ENCODE data around the gene SLC35F5. TPM values are rescaled to one million over a fixed set of nuclear protein-coding genes. Genes with fewer than 3 reads are reported as not detected.
"Not testable (repeated sequence)": the region's sequence is repeated elsewhere in the genome, so short reads cannot be mapped to it uniquely, and the experiment has no call there.

The SLC35F5 gene
- total RNA-seq, 2 donors from 2014 or later: 37.1 to 39.0 TPM

GRCh38 chr2:113672326-113672932, 84.0 kb downstream of the SLC35F5 start:
- no peak for TF ChIP-seq CTCF (conservative IDR thresholded peaks at IDR 0.05)
- Histone ChIP-seq H3K9ac (ENCODE audit: extremely low read depth, low read length, poor library complexity, severe bottlenecking) (no peak overlapping the region), H3K27ac (ENCODE audit: low read depth, low read length) (no peak overlapping the region), H3K36me3 (ENCODE audit: control insufficient read depth, insufficient read depth, low read length) (no peaks in the 10 kb centered on the region), H3K27me3 (ENCODE audit: control insufficient read depth, insufficient read depth, low read length, poor library complexity, severe bottlenecking) (no peaks in the 10 kb centered on the region), H3K4me3 (ENCODE audit: low read length) (no peak overlapping the region), H3K4me1 (ENCODE audit: control insufficient read depth, insufficient read depth, low read length) (no peaks in the 10 kb centered on the region), H3K9me3 (ENCODE audit: control insufficient read depth, low read length) (no peaks in the 10 kb centered on the region)
- Mint-ChIP-seq H3K27me3 (ENCODE audit: insufficient read depth) (peaks cover 12% of the 10 kb centered on the region), H3K36me3 (ENCODE audit: low read depth) (no peaks in the 10 kb centered on the region), H3K4me1 (peaks cover 6% of the 10 kb centered on the region), H3K4me3 (no peak overlapping the region), H3K27ac (no peak overlapping the region), H3K9me3 (peaks cover 3% of the 10 kb centered on the region)
- WGBS, 2 experiments (ENCODE audit: insufficient coverage in 1 of 2, insufficient read length in 1 of 2): 79 to 85% methylated on average over 6 to 7 of the region's 7 CpGs
- no peak for DNase-seq

- not testable (repeated sequence) for H3K36me3 ChIP-seq (ENCODE audit: control insufficient read depth, insufficient read depth, low read length); H3K4me1 Mint-ChIP-seq; H3K4me3 Mint-ChIP-seq; H3K27me3 ChIP-seq (ENCODE audit: control insufficient read depth, insufficient read depth, low read length, poor library complexity, severe bottlenecking); DNase-seq; H3K4me3 ChIP-seq (ENCODE audit: low read length); H3K9me3 Mint-ChIP-seq; H3K4me1 ChIP-seq (ENCODE audit: control insufficient read depth, insufficient read depth, low read length); H3K27ac ChIP-seq (ENCODE audit: low read depth, low read length); H3K27ac Mint-ChIP-seq; H3K36me3 Mint-ChIP-seq (ENCODE audit: low read depth); H3K9ac ChIP-seq (ENCODE audit: extremely low read depth, low read length, poor library complexity, severe bottlenecking); H3K9me3 ChIP-seq (ENCODE audit: control insufficient read depth, low read length)
- peaks cover 15% of the 10 kb centered on the region for H3K27me3 Mint-ChIP-seq (ENCODE audit: insufficient read depth)
- WGBS, 2 experiments (ENCODE audit: insufficient coverage in 1 of 2, insufficient read length in 1 of 2): 78 to 97% methylated on average over 5 to 20 of the region's 21 CpGs
These were observed 87.4 kb downstream of the SLC35F5 start for GRCh38 chr2:113669013-113669412.

GRCh38 chr2:113664761-113665533, 91.5 kb downstream of the SLC35F5 start:
- WGBS, 2 experiments (ENCODE audit: insufficient coverage in 1 of 2, insufficient read length in 1 of 2): 87% methylated on average over 6 of the region's 6 CpGs; no CpG with 5 or more reads in 1 of the 2 experiments
- H3K27me3 Mint-ChIP-seq (ENCODE audit: insufficient read depth): peaks cover 23% of the 10 kb centered on the region
- H3K4me1 Mint-ChIP-seq; H3K9me3 Mint-ChIP-seq; H3K9me3 ChIP-seq (ENCODE audit: control insufficient read depth, low read length); H3K9ac ChIP-seq (ENCODE audit: extremely low read depth, low read length, poor library complexity, severe bottlenecking); H3K36me3 Mint-ChIP-seq (ENCODE audit: low read depth); H3K36me3 ChIP-seq (ENCODE audit: control insufficient read depth, insufficient read depth, low read length); H3K27me3 ChIP-seq (ENCODE audit: control insufficient read depth, insufficient read depth, low read length, poor library complexity, severe bottlenecking); H3K4me3 Mint-ChIP-seq; H3K27ac Mint-ChIP-seq; H3K27ac ChIP-seq (ENCODE audit: low read depth, low read length); H3K4me3 ChIP-seq (ENCODE audit: low read length); H3K4me1 ChIP-seq (ENCODE audit: control insufficient read depth, insufficient read depth, low read length); DNase-seq: not testable (repeated sequence)

GRCh38 chr2:113663285-113664060, 93.0 kb downstream of the SLC35F5 start:
- H3K4me3 ChIP-seq (ENCODE audit: low read length); H3K27me3 ChIP-seq (ENCODE audit: control insufficient read depth, insufficient read depth, low read length, poor library complexity, severe bottlenecking); H3K27ac Mint-ChIP-seq; H3K9me3 Mint-ChIP-seq; H3K9ac ChIP-seq (ENCODE audit: extremely low read depth, low read length, poor library complexity, severe bottlenecking); DNase-seq; H3K4me1 Mint-ChIP-seq; H3K4me1 ChIP-seq (ENCODE audit: control insufficient read depth, insufficient read depth, low read length); H3K27ac ChIP-seq (ENCODE audit: low read depth, low read length); H3K36me3 ChIP-seq (ENCODE audit: control insufficient read depth, insufficient read depth, low read length); H3K36me3 Mint-ChIP-seq (ENCODE audit: low read depth); H3K9me3 ChIP-seq (ENCODE audit: control insufficient read depth, low read length); H3K4me3 Mint-ChIP-seq: not testable (repeated sequence)
- H3K27me3 Mint-ChIP-seq (ENCODE audit: insufficient read depth): peaks cover 29% of the 10 kb centered on the region
- WGBS, 2 experiments (ENCODE audit: insufficient coverage in 1 of 2, insufficient read length in 1 of 2): 82 to 92% methylated on average over 3 to 9 of the region's 10 CpGs

Small RNA genes within 50 kb of the gene (microRNA-seq; reads per million reads assigned to microRNA genes)
- not detected for gene MIR4782 (ENCODE audit: borderline microRNAs expressed)

Other genes starting within 250 kb of the SLC35F5 start
- gene RABL2A, start 129.4 kb downstream of the SLC35F5 start, total RNA-seq: 10 to 100 TPM; 29.0 to 33.5 TPM
- gene ACTR3, start 133.4 kb upstream of the SLC35F5 start, total RNA-seq: 100 to 1,000 TPM; 168 to 192 TPM